GM13977 (cell line): ENCODE measurements around the gene CHAF1A.

Experiments used
- DNase-seq: peaks from one replicate; pipeline ENCODE4 v3.0.0; 2012; ENCODE audit warnings: low spot score
- CTCF ChIP-seq: IDR thresholded peaks from 2 replicates; pipeline ENCODE4 v1.5.1; 2012; ENCODE audit warnings: mild to moderate bottlenecking, control low read depth; ENCODE audit not compliant: insufficient read depth; ENCODE audit errors: extremely low read depth, missing control alignments
- in situ Hi-C: fragments of 300-500 bp; cut with MboI; formaldehyde crosslinking; loops from one replicate; pipeline ENCODE4 v1.12.0; 2022; ENCODE audit warnings: low sequenced_read_pairs, low pct_unique_long_range_greater_than_20kb, mixed read lengths, inconsistent platforms; ENCODE audit not compliant: unreplicated experiment

CHAF1A gene

GRCh38 chr19:4409123-4409933 lies 6.9 kb downstream of the CHAF1A start:
- in situ Hi-C loops: no loop called here
- DNase-seq: no peak
- no peak for TF ChIP-seq CTCF

GRCh38 chr19:4413588-4413987 lies 11.1 kb downstream of the CHAF1A start:
- TF ChIP-seq CTCF: no peak
- in situ Hi-C loops: no loop called here
- DNase-seq: no peak

- no peak for DNase-seq
- TF ChIP-seq CTCF: no peak
- in situ Hi-C loops: no loop called here
Measured at GRCh38 chr19:4414144-4414799, 11.8 kb downstream of the CHAF1A start.

GRCh38 chr19:4414800-4415321 lies 12.4 kb downstream of the CHAF1A start:
- in situ Hi-C loops: no loop called here
- DNase-seq: no peak
- TF ChIP-seq CTCF: no peak

- in situ Hi-C loops: no loop called here
- DNase-seq: no peak
- TF ChIP-seq CTCF: no peak
Measured at GRCh38 chr19:4415352-4415751, 12.9 kb downstream of the CHAF1A start.

- in situ Hi-C loops: no loop called here
- no peak for DNase-seq
- TF ChIP-seq CTCF: no peak
Measured at GRCh38 chr19:4416268-4416667, 13.8 kb downstream of the CHAF1A start.
